Right lung (tissue), 5 donors: ENCODE results near the gene RGS7. TPM values are rescaled to one million over a fixed set of nuclear protein-coding genes. Genes with fewer than 3 reads are reported as not detected.

Experiments used
- DNase-seq, 2 donors: peaks; one replicate each; pipeline ENCODE4 v3.0.0-alpha.2; 2013
- polyA plus RNA-seq, 5 donors: library from polyadenylated mRNA; unstranded; fragments of 120-200 nt; gene quantifications; one replicate each; pipeline versions ENCODE4 v1.2.1 to v1.2.3, GENCODE V29; 2013; ENCODE audit warnings: inconsistent platforms in 1 of 5, low replicate concordance in 1 of 5; ENCODE audit not compliant: insufficient read length in 5 of 5, insufficient read depth in 1 of 5

The RGS7 gene
- polyA plus RNA-seq, 5 donors = 0.18 to 0.50 (median 0.24) TPM

DNA sequence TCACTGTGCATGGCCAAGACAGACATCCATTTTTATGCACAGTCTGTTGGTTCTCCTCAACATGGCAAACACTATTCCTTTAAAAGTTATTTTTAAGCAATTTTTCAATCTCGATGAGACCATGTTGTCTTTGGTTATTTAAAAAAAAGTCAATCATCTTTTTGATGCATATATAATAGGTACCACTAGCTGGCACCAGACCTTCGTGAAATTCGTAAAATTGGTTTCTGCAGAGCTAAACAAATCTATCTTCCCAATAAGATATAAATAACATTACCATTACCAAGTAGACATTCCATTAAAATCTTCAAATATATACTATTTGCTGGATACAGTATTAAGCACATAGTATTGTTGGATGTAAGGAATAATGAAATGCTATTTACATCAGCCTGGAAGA lies 525.1 kb downstream of the RGS7 start:
- no peak for DNase-seq

DNA sequence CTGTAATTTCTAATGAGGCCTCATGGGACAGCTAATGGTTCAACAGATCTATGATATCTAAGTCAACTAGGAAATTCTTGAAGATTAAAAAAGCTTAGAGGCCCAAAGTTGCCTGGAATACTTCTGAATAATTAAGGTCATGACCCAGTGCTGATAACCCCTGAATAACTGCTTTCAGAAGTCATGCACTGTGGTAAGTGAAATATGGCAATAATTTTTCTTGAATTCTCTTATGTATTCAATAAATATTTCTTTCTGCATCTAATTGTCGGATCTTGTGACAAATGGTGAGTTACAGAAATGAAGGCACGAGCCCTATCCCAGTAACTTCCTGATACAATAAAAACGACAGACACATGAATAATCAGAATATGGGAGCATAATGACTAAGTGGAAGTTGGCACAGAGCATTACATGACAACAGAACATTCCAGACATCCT lies 525.8 kb downstream of the RGS7 start:
- DNase-seq = no peak

DNA sequence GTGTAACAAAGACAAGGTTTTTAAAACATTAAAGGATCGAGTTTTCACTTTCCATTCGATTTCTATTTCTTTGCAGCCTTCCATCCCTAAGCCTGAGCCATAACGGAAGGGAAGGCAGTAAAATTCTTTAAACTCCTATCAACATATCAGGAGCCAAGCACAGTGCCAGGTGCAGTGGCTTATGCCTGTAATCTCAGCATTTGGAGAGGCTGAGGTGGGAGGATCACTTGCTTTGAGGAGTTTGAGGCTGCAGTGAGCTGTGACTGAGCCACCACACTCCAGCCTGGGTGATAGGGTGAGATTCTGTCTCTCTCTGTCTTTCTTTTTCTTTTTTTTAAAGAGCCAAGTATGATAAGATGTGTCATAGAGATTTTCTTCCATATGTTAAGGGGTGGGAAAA lies 527.5 kb downstream of the RGS7 start:
- no peak for DNase-seq

DNA sequence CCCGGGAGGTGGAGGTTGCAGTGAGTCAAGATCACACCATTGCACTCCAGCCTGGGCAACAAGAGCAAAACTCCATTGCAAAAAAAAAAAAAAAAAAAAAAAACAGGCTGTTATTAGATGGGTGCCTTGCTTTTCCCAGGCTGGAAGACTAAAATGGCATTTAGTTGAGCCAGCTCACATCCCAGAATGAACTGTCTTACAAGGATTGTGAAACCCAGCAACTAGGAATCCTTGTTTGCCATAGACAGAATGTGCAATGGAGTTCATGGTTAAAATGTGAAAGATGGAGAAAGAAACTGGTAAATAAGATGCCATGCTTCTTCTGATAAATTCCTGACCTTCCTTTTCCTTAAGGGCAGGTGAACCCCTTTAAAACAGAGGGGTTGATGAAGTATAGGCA lies 529.2 kb downstream of the RGS7 start:
- DNase-seq = no peak

DNA sequence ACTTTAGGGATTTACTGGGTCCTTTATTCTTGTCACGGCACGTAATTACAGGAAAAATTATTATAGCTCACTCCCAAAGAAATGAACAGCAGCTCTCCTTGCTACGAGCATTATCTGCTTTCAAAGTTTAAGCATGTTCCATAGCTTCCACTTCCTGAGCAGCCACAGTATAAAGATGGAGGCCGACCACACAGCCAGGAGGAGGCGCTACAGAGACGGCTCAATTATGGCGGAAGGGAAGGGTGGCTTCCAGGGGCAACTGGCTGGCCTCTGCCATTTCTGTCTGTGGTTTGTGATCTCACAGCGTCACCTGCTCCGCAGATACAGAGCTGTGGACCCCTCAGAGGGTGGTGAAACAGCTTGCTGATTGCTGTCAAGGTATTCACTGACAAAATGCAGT lies 532.8 kb downstream of the RGS7 start:
- no peak for DNase-seq

DNA sequence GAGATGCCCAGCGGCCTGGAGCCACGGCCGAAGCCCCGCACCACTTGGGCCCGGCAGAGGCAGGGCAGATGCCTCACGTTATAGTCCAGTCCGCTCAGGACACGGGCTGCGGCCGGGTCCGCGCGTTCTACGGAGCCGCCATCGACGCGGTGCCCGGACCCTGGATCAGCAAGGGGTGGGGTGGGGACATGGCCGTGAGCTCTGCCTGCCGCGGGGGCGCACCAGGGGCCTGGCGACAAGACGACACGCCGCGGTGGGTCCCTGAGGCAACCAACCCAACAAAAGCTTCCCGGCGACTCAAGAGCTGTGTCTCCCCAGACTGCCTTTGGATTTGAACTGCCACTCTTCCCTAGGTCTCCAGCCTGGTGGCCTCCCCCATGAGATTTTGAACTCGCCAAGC lies 533.6 kb downstream of the RGS7 start:
- DNase-seq = no peak

DNA sequence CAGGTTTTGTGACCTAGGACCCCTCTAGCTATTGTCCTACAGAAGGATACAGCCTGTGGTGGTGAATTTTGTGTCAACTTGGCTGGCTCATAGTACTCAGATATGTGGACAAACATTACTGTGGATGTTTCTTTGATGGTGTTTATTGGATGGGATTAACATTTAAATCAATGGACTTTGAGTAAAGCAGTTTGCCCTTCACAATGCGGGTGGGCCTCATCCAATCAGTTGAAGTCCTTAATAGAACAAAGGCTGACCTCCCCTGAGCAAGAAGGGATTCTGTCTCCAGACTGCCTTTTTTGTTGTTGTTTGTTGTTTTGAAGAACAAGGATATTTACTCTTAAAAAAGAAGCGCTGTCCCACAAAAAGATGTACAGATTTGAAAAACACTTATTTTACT lies 535.1 kb downstream of the RGS7 start:
- no peak for DNase-seq

DNA sequence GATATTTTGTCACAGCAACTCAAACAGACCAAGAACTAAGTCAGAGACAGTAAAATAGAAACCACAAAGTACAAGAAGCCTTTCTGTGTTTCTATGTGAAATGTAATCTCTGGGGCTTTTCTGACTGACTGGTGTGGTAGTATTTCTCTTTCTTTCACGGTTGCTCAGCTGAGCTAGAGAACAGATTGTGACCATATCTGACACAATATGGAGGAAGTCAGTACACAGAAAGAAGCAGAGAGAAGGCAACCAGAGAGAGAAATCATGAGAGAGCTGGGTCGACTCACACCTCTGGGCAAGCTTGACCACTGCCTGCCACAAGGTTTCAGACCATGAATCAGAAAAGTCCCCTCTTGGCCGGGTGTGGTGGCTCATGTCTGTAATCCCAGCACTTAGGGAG lies 536.2 kb downstream of the RGS7 start:
- no peak for DNase-seq

DNA sequence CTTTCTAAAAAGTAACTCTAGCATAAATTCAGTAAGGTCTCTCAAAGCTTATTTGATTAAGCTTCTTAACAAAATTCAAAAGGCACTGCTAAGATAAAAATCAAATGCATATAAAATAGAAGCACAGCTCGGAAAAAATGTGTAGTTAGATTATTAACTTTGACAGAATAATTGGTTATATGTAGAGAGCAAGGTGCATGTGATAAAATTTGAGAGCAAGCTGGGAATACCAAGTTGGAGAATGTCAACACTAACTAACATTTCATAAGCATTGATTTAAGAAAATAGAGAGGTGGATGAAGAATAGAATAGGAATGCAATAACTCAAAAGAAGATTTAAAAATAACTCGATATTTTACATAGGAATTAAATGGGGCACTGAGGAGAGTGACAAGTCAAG lies 540.5 kb downstream of the RGS7 start:
- DNase-seq = no peak

DNA sequence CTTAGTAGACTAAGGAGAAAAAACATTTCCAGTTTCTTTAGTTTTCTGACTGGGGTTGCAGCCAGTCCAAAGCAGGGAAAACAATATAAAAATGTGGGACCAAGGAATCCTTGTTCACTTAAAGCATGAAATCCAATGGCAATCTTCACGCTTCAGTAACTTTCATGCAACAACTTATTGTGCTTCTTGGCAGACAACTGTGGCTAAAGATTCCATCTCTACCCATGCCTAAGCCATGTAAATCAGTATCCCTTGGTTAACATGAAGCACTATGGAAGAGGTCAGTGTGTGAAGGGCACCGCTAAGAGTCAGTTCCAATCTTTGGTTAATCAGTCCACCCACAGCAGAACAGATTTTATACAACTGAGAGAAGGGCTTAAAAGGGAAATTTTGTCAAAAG lies 543.3 kb downstream of the RGS7 start:
- no peak for DNase-seq

DNA sequence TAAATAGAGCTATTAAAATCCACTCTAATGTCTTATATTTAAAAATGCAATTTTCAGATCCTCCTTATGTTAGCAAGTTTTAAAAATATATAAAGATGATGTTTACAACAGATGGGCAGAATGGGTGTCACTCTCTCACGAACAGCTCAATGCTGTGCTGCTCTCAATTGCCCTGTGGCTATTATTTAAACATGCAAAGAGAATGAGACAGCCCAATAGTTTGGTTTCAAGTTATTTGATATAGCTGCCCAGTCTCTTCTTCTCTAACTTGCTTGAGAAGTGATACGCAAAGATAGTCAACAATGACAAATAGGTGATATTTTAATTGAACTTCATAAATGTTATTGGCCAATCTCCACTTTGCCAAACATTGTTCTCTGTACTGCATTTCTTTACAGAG lies 545.7 kb downstream of the RGS7 start:
- no peak for DNase-seq

DNA sequence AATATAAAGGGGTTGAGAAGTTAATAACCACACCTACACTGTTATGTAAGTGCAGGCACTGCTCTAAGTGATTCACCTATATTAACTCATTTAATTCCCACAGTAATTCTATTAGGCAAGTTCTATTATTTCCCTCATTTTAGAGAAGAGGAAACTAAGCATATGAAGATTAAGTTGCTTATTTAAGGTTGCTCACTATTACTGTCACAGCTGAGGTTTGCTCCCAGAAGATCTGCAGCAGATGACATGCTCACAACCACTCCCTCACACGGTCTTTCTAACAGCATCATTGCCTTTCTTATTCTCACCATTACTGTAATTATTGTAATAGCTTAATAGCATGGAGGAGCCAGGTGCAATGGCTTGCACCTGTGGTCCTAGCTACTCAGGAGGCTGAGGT lies 548.6 kb downstream of the RGS7 start:
- no peak for DNase-seq

DNA sequence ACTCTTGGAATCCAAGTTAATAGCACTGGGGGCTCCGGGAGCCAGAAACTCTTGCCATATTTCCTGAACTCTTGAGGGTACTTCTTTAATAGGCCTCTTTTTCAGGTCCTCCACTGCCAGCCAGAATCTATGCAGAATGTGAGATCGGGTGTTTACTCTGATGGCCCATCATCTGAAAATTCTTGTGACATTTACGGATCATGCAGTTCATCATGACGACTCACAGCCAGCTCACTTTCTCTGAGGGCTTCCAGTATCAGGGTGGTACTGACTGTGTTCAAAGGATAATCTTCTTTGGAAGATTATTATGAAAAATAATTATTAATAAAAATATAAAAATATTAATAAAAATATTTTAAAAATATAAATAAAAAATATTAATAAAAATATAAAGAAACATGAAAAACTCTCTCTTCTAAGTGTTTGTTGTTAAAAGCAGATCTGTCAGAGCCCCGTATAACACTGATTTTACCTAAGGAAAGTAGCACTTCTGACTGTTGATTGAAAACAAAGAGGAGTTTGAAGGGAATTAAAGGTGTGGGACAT lies 550.7 kb downstream of the RGS7 start:
- DNase-seq = no peak

DNA sequence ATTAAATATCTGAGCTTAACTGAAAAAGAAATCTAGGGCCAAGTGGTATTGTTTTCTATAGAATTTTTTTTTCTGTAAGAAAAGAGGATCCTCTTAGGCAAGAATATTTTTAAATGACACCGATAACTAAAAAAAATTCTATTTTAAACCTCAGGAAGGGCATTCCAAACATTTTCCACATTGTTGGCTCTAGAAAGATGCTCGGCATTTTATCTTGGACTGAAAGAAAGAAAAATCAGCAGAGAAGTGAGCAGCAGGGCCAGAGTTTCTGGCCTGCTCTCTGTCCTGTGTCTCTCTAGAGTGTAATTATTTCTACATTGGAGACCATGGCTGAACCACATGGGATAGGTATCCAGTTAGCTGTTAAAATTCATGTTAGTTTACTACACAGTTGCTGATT lies 552.5 kb downstream of the RGS7 start:
- DNase-seq = no peak

DNA sequence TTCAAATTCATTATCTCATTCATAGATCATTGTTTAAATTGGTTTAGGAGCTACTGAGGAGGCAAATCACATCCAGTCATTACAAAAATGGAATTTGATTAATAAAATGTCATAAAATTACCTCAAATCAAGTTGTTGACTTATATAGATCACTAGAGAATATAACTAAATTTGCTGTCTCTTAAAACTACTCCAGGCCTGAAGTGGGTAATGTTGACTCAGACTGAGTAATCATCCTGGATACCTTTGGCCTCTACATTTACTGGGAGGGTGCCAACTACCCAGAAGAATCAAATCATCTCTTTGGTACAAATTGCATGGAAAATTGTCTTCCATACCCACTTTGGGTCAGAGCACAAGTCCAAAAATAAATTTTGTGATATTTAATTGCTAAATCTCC lies 553.9 kb downstream of the RGS7 start:
- DNase-seq = no peak

DNA sequence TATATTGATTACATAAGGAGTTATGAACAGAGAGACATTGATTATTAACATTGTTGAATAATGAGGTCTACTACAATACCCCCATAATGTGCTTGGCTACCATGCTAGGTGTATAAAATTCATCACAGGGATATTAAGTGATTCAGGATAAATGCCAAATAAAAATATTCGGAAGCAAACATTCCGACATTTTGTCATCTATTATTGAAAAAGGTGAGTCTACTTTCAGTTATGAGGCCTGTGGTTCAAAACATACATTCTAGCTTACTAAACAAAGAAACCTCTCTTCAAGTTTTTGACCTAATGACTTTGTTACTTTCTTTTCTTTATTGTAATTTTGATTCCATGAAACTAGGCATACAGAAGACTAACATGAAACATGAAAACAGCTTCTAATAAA lies 554.7 kb downstream of the RGS7 start:
- DNase-seq = no peak

DNA sequence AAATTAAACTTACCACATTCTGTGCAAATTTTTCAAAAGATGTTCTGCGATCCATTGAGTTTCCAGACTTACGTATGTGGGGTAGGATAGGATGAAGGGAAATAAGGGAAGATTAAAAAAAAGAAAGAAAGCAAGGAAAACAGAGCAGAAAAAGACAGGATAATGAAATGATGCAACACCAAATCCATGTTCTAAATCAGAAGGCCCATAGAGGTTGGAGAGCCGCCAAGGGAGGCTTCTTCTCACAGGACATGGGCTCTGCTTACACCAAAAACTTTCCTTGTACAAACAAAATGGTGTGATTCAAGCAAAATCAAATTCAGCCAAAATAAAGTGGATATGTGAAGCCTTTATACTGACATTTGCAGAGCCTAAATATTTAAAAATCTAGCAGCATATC lies 555.6 kb downstream of the RGS7 start:
- DNase-seq = no peak

DNA sequence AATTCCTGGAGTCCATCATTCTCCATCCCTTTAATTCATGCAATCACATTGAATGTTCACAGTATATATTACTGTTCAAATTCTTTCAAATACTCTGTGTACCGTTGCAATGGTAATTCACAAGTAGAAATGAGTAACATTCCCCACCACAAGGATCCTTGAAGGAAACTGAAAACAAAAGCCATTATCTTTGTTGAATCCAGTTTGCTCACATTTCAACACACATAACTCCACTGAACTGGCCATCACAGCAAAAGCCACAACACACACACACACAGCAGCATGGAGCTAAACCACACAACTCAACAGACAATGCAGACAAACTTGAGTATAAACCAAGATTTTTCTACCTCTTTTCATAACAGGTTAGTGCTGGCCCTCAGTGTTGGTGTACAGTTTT lies 556.7 kb downstream of the RGS7 start:
- no peak for DNase-seq

DNA sequence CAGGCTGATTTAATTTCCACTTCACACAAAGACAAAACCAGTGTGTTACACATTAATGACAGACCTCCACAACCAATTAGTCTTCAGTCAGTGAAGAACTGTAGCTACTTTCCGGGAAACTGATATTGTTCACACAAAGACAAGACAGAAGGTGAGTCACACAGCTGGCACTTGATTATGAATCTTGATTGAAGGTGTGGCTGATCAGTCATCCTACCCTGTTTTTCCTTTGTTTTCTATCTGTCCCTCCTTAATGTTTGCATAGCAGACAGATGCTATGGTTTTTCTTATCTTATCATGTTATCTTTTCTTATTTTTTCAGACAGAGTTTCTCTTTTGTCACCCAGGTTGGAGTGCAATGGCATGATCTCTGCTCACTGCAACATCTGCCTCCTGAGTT lies 560.0 kb downstream of the RGS7 start:
- no peak for DNase-seq

DNA sequence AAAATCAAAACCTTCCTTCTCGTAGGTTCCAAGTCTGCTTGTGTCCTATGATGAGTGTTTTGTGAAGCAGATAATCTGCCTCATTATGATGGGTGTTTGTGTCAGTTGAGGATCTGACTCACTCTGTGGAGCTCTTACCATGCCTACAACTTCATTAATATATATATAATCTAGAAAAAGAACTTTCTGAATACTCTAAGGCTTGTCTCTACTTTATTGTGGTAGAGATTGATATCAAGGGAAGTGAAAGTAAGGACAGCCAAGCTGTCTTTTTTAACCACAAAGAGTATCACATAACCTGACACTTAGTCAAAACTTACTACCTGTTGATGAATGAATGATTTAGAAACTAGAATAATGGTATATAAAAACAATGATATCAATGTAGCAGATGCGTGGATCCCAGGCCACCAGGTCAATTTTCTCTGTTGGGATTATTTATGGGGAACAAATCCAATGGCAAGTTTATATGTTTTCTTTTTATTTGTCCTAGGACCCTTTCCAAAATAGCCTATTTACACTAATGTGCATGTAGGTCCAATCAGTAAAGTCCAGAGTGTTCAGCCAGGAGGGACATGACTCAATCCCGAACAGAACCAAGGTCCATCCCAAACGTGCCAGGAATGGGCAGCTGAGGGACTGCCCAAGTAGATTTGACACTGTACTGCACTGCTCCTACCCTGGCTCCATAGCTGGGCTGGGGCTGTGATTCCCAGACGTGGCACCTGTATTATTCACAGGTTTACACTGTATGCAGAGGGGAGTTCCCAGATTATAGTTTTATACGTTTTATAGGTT lies 562.8 kb downstream of the RGS7 start:
- no peak for DNase-seq

DNA sequence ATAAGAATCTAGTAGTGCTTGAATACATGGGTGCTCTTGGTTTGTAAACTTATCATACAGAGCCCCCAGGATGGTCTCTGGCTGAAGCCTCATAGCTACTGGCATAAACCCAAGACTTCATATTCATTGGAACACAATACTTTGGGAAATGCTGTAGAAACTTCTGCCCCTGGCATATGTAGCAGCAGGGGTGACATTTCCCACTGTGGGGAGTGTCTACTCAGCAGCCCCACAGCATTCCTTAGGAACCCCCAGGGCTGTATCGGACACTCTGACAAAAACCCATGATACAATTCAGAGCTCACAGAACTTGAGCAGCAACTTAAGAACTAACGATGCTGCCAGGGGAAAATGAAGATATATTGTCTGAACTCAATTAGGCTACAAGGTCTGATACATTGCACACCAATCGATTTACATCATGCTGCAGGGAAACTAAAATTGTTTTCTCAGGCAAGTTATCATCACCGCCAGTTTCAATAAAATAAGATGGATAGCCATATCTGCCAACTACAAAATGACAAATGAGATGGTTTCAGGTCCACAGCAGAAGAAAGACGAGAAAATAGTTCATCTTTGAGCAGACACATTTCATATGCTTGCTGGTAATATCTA lies 564.0 kb downstream of the RGS7 start:
- no peak for DNase-seq

DNA sequence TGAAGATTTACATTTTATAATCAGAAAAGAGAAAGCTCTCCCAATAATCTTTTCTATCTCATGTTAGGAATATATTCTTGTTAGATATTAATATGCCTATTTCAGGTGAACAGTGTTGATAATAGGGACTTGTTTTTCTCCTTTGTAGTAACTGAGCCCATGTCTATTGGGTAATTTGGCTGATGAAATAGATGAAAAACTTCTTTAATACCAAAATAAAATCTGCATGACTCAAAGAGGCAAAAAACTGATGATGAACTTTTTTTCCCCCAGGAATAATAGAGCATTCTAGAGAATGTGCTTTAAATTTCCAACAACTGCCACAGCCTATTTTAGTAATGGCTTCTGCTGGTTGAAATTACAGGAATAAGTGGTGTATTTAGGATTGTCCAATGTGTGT lies 566.1 kb downstream of the RGS7 start:
- no peak for DNase-seq

DNA sequence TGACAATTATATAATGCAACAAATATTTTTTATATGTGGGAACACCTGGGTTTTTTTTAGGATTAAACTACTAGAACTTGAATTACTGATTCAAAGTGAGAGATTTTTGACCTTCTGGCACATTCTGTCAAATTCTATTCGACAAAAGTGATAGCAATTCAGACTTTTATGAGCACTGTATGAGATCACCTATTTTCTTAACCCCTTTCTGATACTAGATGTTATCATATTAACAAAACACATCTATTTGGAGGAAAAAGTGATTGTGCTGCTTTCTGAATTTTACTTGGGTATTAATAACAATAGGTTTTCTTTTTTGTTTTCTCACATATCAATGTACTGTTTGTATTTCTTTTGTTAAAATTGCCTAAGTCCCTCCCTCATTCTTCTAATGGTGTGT lies 570.1 kb downstream of the RGS7 start:
- DNase-seq = no peak

DNA sequence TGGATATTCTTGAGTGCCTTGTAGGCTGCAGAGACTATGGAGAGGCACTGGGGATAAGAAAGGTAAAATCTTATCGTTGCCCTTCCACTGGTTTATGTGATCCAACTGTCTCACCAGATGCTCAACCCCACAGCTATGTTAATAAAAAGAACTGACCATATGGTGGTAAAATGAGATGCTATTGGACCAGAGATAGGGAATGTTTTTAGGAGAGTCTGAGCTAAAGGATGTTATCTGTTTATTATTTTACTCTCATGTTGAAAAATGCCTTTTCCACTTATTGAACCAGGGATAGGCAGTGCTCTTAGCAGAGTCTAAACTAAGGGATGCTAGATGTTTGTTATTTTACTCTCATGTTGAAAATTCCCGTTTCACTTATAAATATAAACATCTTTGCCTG lies 572.2 kb downstream of the RGS7 start:
- DNase-seq = no peak
